Stimulated activated CD4-positive, alpha-beta T cell treated with anti-CD3 and anti-CD28 coated beads, Interleukin-4, amount 100 ng/mL, for 4 hours (primary cell): ENCODE results near the gene PPARA.
A peak's percentile ranks its signal among the peaks of the same experiment; 100 is the strongest.

ENCODE experiments used
- DNase-seq, 2 experiments: peaks; one replicate each; pipeline ENCODE4 v3.0.0-alpha.2; 2020

PPARA gene

DNA sequence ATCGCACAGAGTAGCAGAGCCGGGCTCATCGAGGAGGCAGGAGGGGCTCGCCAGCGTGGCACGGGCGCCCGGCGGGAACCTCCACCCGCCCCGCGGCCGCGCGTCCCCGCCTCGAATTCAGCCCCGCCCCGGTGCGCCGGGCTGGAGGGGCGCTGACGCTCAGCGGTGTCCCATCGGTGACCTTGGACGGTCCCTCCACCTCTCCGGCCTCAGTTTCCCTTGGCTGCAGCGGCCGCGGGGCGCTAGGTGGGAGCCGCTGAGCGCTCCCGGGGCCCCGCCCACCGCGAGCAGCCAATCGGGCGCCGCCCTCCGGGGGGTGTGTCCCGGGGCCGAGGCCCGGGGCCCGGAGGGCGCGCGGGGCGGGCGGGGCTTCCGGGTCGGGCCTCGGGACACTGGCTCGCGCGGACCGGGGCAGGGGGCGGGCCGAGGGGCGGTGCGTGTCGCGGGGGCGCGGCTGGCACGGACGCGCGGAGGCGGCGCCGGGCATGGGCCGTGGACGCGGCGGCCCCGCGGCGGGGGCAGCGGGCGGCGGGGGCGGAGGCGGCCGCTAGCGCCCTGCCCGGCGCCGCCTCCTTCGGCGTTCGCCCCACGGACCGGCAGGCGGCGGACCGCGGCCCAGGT is at the start of gene PPARA:
Gene PPARA (plus strand): TSS at position 493 of the 621 bp plus-strand sequence. CDS start 47,858 bp downstream, outside the sequence.
- peak; percentile 76 to 92 for DNase-seq

DNA sequence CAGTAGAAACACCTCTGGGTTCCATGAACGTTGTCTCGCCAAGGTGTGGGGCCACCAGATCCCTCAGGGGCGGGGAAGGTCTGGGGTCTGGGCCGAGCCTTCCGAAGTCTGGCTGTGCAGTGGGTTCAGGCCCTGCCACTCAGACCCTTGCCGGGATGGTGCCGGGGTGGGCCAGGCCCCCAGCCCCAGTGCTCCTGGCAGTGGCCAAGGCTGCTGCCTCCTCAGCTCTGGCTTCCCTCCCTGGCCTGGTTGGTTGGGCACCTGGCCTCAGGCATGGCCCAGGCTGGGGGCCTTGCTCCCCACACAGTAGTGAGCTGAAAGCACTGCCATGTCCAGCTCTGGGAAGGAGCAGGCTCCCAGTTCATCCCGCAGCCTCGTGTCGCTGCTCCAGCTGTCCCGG is 48.2 kb upstream of the PPARA start:
- DNase-seq = no peak

DNA sequence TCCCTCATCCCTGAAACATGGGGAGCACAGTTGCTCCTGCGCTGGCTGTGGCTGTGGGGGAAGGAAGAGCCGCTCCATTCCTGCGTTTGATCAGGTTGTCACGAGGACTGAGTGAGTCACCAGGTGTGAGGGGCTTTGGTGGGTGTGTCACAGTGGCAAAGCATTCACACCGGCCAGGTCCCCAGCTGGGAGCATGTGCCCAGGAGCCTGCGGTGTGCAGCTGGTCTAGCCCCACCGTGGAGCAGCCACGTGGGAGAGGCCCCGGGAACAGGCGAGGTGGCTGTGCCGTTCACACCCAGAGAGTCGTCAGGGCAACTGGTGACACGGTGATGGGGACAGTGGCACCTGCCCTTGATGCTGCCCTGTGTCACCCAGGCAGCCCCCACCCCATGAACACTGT is 47.6 kb upstream of the PPARA start:
- no peak for DNase-seq

DNA sequence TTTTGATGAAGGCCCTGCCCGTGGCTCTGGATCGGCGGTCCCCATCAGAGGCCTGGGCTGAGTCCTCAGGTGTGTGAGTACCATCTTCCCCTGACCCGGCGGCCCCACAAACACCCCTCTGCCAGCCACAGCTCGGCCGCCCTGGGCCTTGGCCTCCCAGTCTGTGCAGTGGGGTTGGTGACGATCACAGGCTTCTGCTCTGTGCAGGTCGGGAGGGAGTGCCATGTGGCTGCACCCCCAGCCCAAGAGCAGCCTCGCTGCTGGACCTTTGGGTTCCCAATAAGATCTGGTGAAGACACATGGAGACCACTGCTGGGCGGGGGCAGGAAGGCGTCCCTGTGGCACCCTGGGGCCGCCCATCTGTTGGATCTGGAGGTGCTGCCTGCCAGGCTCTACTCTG is 47.1 kb upstream of the PPARA start:
- DNase-seq = no peak

DNA sequence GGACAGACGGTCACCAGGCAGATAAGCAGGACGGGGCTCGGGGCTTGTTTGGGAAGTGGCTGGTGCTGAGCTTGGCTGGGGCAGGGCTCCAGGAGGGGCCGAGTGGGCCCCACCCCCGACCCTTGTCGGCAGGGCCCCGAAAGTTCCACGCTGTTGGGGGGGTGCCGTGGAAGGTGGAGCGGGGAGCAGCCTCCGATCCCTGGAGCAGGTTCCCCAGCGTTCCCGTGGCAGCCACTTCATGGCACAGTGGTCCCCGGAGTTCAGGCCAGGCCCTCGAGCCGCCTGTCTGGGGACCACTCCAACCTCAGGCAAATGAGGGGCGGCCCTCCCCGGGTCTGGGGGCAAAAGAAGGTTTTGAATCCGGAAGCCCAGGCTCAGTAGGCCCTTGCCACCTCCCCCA is 46.7 kb upstream of the PPARA start:
- DNase-seq = no peak

DNA sequence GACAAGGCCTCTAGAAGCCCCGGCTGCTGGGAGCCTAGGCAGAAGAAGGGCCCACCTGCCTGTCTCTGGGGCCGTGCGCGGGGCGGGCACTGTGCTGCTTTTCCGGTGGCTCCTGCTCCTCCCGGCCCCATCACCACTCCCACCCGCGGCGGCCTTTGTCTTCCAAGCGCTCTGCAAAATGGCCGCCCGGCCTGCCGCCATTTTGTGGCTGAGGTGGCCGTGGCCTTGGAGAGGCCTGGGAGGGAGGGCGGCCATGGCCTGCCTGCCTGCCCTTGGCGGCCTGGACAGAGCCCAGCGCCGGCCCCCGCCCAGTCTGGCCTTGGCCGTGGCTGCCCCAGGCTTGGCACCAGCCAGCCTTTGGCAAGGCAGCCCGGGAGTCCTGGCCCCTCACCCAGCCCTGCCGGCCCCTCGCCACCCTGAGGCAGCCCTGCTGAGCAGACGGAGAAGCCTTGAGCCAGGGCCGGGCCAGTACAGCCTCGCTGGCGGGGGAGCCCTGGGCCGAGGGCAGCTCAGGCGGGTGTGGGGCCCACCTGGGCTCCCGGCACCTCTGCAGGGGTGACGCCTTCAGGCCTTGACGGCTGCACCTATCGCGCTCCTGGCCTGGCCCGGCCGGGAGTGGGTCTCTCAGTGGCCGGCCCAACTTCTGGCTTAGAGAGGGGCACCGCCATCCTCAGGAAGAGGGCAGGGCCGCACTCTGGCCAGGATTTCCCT is 46.0 kb upstream of the PPARA start:
- no peak for DNase-seq

DNA sequence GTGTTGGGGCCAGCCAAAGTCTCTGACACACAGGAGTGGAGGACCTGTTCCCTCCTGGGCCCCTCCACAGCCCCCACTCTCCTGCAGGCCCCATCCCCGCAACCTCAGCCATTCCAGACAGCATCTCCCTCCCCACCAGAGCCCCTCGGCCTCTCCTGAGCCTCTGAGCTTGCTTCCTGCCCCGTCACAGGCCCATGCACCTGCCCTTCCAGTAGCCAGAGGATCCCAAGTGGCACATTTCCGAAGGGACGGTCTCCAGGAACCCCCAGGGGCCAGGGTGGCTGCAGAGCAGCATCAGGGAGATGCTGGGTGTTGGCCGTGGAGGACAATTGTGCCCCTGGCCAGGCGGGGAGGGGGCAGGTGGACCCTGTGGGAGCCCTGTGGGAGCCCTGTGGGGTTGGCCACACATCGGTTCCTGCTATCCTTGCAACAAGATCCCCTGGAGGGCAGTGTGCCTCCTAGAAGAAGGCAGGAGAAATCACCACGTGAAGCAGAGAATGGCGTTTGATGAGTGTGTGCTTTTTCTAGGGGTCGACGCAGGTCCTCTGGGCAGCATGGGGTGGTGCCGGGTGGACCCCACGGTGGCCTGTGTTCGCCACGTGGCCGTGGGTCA is 45.3 kb upstream of the PPARA start:
- no peak for DNase-seq

DNA sequence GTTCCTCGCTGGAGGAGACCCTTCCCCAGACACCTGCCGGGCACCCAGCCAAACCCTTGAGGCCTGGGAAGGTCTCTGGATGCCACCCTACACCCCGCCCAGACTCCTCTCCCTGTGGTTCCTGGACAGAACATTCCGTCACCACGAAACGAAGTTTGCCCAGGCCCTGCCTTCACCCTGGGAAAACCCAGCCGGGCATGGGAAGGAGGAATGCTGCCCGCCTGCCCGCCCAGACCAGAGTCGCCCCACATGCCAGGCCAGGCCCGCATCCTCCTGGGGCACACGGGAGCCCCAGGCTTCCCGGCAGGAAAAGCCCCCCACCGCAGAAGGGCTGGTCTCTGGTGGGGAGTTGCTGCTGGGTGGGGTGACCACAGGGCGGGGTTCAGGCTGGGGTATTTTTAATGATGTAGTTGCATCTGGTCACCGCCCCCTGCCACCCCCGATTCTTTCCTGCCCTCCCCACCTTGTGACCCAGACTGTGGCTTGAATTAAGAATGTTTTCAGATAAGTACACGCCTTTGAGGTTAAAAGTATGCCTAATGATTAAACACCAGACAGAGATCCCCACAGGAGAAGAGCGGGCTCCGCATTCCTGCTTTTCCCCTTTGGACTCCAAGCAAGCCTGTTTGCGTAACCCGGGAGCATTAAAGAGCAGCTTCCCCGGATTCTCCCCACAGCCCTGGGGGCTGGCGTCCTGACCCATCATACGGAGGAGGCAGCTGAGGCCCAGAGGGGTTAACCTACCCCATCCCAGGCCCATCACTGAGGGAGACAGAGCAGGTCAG is 44.6 kb upstream of the PPARA start:
- DNase-seq = no peak

DNA sequence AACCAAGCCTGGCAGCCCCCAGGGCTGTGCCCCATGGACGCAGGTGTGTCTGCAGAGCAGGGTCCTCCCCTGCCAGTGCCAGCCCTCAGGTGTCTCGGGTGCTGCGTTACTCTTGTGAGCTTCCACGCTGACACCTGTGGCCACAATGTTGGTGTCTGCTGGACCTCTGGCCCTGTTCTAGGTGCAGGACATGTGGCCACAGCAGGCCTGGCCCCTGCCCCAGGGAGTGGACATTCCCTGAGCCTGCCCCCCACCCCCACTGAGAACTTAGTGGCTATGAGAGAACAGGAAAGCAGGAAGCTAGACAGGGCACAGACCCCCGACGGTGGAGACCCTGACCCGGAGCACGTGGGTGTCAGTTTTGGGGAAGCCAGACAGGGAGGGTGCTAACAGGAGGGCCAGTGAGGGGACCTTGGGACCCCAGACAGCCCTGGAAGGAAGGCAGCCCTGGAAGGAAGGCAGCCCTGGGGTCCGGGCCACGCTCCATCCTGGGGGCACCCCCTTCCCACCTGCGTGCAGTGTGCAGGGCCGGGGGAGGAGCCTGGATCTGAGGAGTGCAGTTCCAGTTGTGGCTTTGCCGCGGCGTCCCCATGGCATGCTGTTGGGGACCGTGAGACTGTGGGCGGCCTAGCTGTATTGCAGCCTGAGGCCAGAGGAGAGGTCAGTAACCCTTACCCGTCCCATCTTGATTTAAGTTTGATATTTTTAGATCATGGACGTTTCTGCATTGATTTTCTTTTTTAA is 43.9 kb upstream of the PPARA start:
- no peak for DNase-seq

DNA sequence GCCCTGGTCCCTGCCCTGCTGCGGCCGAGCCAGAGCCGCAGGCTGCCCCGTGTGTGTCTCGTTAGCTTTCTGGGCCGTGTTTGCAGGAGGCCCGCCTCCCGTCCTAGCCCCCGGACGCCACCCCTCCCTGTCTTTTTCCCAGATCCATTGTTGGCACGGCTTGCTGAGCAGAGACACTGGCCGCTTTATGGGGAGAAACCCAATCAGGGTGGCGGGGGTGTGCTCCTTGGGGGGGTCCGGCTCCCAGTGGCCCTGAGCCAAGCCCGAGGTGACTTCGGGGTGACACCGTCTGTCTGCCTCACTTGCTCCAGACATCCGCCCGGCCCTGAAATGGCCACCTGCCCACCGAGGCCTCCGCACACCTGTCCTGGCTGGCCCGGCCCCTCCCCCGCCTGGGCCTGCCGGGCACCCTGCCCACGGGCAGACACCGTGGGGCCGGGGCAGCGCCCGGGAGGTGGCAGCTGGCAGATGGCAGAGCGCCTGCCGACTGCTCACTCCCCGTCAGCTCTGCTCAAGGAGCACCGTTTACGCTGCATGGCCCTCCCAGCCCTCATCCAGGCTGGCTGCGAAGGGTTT is 43.1 kb upstream of the PPARA start:
- DNase-seq = no peak

DNA sequence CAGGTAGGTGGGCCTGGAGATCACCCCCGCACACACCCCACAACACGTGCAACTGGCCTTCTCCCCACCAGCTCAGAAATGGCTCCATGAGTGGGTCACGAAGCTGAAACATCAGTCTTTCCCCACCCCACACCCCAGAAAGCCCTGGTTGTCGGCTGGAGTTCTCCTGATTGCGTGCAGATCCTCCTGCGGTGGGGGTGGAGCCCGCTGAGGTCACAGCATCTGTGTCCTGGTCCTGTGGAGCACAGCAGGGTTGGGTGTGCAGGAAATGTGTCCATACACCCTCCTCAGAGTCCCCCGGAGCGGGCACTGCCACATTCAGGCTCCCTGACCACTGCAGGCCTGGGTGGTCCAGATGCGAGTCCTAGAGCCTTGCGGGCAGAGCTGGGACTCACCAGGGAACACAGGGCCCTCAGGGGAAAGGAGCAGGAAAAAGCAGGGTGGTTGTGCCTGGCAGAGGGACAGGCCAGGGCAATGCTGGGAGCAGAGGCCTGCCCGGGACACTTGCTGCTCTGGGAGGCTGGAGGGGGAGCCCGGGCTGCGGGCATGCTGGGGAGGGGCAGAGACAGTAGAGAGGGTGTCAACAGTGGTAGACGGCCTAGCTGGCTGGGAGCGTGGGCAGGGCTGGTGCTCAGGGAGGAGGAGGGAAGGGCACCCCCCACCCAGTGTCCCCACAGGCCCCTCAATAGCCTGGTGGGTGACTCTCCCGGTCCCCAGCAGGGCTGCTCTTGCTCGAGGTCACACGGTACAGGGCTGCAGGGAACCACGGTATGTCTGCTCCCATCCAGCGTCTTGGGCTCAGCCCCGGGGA is 42.4 kb upstream of the PPARA start:
- no peak for DNase-seq

DNA sequence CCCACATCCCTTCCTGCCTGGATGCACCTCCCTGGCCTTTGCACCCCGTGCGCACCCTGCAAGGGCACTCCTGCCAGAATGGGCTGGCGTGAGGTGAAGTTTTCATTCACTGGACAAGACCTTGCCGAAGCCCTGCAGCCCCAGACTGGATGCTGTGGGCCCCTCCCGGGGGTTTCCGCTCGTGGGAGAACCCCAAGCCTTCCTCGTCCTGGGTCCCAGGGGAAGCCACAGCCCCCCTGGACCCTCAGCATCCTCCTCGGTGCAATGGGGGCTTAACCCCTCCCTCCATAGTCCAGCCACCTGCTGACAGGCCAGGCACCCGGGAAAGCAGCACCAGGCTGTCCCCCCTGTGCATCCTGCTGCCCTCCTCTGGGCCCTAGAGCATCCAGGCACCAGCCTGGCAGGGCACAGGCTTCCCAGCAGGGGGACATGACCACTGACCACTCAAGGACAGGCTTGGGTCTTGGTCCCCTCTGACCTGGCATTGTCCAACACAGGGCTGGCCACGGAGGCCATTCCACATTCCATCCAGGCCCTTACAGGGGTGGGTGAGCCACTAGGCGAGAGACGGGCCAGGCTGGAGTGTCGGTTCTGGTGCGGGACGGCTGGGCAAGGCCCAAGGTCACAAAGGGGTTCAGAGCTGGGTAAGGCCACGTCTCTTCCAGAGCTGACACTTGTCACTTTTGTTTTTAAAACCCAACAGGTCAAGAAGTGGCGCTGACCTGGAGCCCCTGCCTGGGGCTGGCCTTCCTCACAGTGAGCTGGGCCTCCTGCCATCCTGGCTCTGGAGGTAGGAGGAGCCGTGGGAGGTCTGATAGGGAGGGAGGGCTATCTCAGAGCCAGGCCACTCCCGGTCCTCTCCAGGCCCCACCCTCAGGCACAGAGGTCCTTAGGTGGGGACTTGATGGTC is 41.5 kb upstream of the PPARA start:
- no peak for DNase-seq

DNA sequence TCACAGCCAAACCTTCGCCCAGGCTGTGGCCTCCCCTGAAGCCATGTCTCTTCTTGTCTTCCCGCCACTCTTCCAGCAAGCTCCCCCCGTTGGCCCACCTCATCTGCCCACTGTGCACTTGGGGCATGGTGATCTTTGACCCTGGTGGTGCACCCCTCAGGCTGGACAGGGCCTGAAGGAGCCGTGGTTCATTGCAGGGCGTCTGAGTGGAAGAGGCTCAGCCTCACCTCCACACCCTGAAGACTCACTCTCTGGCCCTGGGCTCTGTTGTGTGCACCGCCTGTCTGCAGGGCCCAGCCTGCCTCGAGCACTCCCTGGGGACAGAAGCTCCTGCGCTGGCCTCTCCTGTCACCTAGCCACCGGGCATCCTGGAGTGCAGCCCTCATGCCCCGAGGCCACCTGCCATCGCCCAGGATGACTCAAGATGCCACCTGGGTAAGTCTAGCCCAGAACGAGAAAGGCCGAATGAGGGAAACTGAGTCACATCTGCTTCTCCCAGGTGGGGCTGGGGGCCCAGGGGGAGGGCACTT is 40.8 kb upstream of the PPARA start:
- no peak for DNase-seq

DNA sequence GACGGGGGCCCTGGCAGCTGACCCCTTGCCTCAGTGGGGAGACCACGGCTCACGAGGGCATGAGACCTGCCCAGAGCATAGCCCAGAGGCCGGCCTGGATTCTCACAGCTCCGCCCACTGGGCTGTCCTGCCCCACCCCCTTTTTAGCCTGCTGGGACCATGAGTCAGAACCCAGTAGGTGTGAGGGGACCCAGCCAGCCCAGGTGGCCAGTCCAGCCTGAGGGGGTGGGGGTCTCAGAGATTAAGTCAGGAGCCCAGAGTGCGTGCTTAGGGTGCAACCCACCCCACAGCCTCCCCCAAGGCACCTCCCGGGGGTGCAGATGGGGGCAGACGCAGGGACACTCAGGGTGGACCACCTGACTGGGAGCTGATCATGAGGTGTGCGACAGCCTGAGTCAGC is 40.1 kb upstream of the PPARA start:
- DNase-seq = no peak

DNA sequence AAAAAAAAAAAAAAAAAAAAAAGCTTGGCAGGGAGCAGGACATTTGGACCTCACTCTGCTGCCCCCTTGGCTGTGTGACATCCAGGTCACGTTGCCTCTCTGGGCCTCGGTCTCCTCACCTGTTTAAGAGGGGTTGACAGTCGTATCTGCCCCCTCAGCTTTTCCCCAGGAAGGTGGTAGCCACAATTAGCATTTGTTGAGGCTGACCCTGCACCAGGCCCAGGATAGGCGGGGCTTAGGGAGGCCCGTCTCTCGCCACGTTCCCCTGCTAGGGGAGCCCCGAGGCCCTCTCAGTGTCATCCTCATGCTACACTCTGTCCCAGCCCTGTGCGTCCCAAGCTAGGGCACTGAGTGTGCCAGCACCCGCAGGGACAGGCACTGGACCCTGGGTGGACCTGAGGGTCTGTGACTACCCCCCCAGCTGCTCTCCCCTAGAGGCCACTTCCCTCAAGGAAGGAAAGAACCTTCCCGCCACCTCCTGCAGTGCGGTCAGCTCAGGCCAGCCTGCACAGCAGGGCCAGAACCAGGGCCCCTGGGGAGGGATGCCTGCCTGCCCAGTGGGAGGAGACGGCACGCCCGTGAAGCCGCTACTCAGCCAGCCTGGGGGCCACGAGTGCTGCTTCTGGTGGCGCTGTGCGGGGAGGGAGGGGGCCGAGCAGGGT is 38.5 kb upstream of the PPARA start:
- no peak for DNase-seq

DNA sequence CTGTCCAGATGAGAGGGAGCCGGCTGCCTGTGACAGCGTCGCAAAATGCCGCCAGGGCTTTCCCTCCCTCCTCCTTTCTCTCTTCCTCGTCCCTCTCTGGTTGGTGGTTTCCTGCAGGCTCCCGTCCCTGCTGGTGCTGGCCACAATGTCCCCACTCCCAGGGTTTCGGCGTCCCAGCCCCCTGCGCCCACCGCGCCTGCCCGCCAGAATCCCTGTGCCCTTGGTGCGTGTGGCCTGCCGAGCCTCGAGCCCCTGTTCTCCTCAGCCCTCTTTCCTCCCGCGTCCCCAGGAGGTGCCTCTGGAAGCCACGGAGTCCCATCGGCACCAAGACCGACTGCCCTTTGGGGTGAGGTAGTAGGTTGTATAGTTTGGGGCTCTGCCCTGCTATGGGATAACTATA is 37.9 kb upstream of the PPARA start:
- DNase-seq = no peak

DNA sequence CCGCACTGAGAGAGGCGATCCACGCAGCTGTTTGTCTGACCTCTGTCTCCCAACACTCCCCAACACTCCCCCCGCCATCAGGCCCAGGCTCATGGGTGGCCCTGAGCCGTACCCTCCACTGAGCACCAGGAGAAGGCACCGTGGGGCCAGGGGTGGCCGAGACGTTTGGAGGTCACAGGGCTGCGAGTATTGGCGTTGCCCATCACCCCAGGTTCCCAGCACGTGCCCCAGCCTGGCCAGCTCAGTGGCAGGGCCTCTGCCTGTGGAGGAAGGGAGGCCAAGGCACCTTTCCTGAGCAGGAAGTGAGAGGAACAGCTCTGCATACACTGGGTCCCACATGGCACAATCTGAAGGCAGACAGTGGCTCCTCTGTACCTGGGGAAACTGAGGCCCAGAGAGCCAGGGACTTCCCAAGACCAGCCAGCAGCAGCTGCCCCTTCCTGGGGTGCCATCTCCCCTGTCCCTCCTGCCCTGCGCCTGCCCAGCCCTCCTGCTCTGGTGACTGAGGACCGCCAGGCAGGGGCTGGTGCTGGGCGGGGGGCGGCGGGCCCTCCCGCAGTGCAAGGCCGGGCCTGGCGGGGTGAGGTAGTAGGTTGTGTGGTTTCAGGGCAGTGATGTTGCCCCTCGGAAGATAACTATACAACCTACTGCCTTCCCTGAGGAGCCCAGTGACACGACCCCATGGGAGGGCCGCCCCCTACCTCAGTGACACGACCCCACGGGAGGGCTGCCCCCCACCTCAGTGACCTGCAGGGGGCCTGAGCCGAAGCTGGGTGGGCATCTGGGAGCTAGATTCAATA is 37.0 kb upstream of the PPARA start:
- no peak for DNase-seq

DNA sequence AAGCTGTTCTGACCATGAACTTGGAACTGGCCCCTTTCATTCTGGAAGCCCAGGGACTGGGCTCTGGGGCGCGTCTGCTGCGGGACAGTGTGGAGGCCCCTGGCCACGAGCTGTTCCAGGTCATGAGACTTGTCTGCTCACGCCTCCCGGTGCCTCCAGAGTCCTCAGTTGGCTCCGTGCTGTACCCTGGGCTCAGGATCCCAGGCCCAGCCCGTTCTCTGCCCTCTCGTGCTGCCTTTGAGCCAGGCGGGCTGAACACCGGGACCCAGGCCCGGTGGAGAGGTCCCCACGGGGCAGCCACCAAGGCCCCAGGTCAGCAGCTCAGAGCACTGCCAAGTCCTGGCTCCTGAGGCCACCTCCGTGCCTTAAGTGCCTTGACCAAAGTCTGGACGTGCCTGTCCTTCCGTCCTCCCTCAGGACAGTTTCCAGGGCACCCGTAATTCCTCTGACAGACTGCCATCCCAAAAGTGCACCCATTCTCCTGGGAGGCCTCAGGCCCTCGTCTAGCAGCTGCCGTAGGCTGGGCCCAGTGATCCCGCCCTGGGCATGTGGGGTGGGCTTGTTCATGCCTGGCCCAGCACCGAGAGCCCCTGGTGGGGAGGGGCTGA is 36.3 kb upstream of the PPARA start:
- DNase-seq = no peak
